GM18909 (cell line): ENCODE results near the gene BCAR3.
"Not testable (repeated sequence)": the region's sequence is repeated elsewhere in the genome, so short reads cannot be mapped to it uniquely, and the experiment has no call there.

Experiments used
- ATAC-seq: cut with Tn5 transposase; IDR thresholded peaks from one replicate; pipeline ENCODE4 v1.9.1; 2021; ENCODE audit warnings: mild to moderate bottlenecking; ENCODE audit not compliant: unreplicated experiment, poor library complexity

Gene BCAR3

GRCh38 chr1:93650159-93650558 is 31.5 kb downstream of the BCAR3 start:
- ATAC-seq = not testable (repeated sequence)

- no peak for ATAC-seq
These were observed 32.4 kb downstream of the BCAR3 start for GRCh38 chr1:93649231-93649630.

- ATAC-seq = no peak
These were observed 33.0 kb downstream of the BCAR3 start for GRCh38 chr1:93648656-93649055.

GRCh38 chr1:93641527-93641926 is 40.1 kb downstream of the BCAR3 start:
- no peak for ATAC-seq

GRCh38 chr1:93640656-93641440 is 40.8 kb downstream of the BCAR3 start:
- ATAC-seq = no peak

GRCh38 chr1:93638981-93639380 is 42.7 kb downstream of the BCAR3 start:
- no peak for ATAC-seq

GRCh38 chr1:93638307-93638847 is 43.3 kb downstream of the BCAR3 start:
- no peak for ATAC-seq

GRCh38 chr1:93636712-93637111 is 44.9 kb downstream of the BCAR3 start:
- no peak for ATAC-seq

- no peak for ATAC-seq
These were observed 45.8 kb downstream of the BCAR3 start for GRCh38 chr1:93635614-93636543.

GRCh38 chr1:93633313-93633712 is 48.3 kb downstream of the BCAR3 start:
- no peak for ATAC-seq

GRCh38 chr1:93631626-93632365 is 49.8 kb downstream of the BCAR3 start:
- ATAC-seq = peak; percentile 44

GRCh38 chr1:93630168-93630567 is 51.5 kb downstream of the BCAR3 start:
- ATAC-seq = no peak

GRCh38 chr1:93629101-93630059 is 52.3 kb downstream of the BCAR3 start:
- peak; percentile 65 for ATAC-seq

- ATAC-seq = no peak
These were observed 53.0 kb downstream of the BCAR3 start for GRCh38 chr1:93628681-93629080.

GRCh38 chr1:93625582-93626327 is 55.9 kb downstream of the BCAR3 start:
- no peak for ATAC-seq

GRCh38 chr1:93623875-93624274 is 57.8 kb downstream of the BCAR3 start:
- ATAC-seq = no peak

GRCh38 chr1:93623436-93623835 is 58.2 kb downstream of the BCAR3 start:
- ATAC-seq = no peak

- no peak for ATAC-seq
These were observed 60.4 kb downstream of the BCAR3 start for GRCh38 chr1:93621246-93621645.

GRCh38 chr1:93620841-93621210 is 60.8 kb downstream of the BCAR3 start:
- ATAC-seq = no peak
